GM21390 (cell line): Measurements from ENCODE around the gene XRCC1.
"Not testable (repeated sequence)": the region's sequence is repeated elsewhere in the genome, so short reads cannot be mapped to it uniquely, and the experiment has no call there.

Experiments used
- ATAC-seq: cut with Tn5 transposase; IDR thresholded peaks from one replicate; pipeline ENCODE4 v1.9.1; 2021; ENCODE audit not compliant: unreplicated experiment

The XRCC1 gene

DNA sequence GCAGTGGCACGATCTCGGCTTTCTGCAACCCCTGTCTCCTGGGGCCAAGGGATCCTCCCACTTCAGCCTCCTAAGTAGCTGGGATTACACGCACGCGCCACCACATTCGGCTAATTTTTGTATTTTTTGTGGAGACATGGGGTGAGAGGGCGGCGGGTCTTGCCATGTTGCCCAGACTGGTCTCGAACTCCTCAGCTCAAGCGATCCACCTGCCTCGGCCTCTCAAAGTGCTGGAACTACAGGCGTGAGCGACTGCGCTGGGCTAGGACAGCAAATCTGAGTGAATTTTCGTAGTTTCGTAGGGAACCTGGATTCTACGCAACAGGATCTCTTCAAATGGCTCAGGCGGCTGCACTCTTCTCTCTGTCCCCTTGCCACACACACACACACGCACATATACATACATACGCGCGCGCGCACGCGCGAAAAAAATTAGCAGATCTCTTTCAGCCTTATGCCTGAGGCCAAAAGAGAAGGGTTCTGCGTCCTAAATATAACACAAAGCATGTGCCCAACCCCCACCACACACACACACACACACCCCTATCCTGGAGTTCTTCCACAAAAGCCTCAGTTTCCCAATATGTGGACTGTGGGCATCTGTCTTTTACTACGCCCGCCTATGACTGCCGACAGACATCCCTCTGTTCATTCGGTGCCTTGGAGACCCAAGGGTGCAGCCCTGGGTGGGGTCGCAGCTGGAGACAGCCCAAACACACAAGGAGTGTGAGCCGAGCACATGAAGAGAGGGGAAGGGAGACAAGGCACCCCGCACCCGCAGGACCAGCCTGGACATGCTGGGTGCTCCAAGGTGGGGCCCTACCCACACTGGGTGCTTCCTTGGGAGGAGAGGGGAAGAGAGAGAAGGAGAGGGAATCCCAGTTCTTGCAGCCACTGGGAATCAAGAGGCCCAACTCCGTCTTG lies 890 bp upstream of the XRCC1 start:
- ATAC-seq, result no peak

DNA sequence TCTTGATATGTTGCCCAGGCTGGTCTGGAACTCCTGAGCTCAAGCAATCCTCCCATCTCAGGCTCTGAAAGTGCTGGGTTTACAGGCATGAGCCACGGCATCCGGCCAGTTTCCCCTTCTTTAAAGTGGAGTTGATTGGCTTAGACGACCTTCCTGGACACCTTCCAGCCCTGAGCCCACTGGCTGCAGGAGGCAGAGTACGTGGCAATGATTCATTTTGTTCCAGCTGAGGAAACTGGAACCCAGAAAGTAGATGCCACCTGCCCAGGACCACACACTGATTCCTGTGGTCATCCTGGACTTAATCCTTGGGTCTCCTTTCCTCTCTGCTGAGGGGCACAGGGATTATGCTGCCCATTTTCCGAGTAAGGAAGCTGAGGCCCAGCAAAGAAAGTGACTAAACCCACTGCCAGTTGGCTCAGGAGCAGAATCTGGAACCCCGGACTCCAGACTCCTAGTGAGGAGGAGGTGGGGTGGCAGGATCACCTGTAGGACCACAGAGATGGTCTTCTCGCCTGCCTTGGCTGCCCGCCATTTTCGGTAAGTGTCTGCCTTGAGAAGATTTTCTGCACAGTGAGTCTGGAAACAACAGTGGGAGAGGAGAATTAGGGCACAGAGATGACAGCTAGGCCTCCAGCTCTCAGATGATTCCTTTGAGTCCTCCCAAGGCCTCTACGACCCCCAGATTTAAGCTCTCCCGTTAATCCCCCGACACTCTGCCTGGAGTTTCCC lies 737 bp downstream of the XRCC1 start:
- no peak for ATAC-seq

DNA sequence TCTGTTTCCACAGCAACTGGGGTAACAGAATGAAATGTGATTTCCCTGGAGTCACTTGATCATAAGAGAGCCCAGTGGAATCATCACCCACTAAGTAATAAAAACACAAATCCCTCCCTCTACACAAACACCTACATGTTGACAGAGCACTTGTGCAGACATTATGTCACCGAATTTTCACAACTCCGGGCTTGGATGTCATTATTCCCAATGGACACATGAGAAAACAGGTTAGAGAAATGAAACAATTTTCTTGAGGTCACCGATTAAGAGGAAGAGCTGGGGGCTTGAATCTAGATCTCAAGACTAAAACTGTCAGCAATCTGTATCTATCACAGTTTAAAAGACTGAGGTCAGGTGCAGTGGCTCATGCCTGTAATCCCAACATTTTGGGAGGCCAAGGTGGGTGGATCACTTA lies 3.1 kb downstream of the XRCC1 start:
- no peak for ATAC-seq

DNA sequence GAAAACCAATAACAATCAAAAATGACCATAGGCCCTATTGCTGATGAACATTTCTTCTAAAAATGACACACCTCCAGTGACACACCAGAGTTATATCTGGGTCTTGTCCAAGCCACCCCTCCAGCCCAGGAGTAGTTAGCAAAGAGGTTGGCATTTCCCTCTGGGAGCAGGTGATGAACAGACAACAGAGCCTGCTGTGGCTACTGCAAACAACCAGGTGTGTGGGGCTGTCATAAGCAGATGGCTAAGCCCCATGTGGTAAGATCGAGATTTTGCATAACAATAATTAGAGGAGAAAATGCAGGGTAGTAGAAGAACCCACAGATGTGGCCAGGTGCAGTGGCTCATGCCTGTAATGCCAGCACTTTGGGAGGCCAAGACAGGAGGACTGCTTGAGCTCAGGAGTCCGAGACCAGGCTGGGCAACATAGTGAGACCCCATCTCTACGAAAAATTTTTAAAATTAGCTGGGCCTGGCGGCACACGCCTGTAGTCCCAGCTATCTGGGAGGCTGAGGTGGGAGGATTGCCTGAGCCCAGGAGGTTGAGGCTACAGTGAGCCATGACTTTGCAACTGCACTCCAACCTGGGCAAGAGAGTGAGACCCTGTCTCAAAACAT lies 5.0 kb downstream of the XRCC1 start:
- ATAC-seq, result no peak

DNA sequence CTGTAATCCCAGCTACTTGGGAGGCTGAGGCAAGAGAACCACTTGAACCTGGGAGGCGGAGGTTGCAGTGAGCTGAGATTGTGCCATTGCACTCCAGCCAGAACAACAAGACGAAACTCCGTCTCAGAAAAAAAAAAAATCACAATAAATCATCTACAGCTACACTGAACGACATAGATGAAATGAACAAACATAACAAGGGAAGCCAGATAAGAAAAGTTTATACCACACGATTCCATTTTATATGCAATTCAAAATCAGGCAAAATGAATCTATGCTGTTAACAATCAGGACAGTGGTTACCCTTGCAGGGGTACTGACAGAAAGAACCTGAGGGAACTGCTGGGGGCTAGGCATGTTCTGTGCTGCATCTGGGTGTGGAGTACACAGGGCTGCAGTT lies 5.7 kb downstream of the XRCC1 start:
- ATAC-seq, result no peak

DNA sequence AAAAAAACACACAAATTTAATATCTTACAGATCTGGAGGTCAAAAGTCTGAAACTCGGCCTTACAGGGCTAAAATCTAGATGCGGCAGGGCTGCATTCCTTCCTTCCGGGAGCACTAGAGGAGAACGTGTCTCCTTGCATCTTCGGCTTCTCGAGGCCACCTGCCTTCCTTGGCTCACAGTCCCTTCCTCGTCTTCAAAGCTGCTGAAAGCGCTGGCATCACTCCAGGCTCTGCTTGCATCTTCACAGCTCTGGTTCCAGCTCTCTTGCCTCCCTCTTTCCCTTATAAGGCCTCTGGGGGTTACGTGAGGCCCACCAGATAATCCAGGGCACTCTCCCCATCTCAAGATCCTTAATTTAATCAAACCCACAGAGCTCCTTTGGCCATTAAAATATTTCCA lies 10.5 kb downstream of the XRCC1 start:
- ATAC-seq, result no peak

DNA sequence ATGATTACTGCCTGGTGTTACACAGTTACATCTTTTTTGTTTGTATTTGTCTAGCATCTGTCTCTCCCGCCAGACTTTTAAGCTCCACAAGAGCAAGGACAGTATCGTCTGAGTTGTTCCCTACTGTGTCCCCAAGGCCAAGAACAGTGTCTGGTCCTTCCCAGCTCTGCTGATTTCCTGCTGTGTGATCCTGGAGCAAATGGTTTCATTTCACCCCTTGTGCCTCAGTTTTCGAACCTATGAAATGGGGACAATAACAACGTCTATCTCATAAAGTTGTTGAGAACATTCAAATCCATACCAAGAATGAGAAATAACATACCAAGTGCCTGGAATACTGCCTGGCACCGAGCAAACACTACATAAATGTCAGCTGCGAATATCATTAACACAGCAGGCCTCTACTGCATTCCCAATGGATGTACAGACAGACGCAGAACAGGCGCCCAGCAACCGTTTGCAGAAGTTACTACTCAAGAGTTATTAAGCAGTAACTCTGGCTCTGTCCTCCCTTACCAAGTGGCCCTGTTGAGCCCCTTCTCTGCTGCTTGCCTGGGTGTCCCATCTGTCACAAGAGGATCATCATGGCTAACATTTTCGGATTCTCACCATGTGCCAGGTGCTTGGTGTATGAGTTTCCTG lies 11.4 kb downstream of the XRCC1 start:
- ATAC-seq, result no peak

DNA sequence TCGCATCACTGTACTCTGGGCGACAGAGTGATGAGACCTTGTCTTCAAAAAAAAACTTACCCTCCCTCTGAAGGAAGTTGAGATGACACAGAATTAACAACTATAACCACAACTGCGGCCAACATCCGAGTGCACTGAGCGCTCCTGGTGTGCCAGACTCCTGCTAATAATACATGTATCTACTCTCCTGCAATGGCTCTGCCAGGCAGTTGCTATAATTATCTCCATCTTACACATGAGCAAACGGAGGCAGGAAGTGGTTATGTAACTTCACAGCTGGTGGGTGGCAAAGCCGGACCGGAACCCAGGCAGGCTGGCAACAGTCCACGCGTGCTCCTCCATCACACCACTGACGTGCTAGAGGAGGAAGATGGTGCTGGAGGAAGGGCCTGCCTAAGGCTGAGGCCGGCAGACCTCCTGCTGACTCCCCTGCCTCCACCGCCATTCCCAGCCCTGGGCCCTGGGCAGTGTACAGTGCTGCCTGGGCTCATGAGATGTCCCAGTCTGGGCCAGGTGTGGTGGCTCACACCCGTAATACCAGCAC lies 12.6 kb downstream of the XRCC1 start:
- ATAC-seq, result peak; percentile 69

DNA sequence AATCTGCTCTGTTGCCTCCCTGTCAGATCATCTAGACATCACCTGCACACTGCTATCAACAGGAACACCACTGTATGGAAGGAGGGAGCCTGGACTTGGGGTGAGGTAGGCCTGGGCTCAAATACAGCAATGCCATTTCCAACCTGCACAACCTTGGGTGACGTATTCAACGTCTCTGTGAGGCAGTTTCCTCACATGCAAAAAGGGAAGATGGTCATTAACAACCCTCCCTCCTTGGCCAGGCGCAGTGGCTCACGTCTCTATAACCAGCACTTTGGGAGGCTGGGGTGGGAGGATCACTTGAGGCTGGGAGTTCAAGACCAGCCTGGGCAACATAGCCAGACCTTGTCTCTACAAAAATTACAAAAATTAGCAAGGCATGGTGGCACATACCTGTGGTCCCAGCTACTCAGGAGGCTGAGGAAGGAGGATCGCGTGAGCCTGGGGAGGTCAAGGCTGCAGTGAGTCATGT lies 13.1 kb downstream of the XRCC1 start:
- ATAC-seq, result no peak

DNA sequence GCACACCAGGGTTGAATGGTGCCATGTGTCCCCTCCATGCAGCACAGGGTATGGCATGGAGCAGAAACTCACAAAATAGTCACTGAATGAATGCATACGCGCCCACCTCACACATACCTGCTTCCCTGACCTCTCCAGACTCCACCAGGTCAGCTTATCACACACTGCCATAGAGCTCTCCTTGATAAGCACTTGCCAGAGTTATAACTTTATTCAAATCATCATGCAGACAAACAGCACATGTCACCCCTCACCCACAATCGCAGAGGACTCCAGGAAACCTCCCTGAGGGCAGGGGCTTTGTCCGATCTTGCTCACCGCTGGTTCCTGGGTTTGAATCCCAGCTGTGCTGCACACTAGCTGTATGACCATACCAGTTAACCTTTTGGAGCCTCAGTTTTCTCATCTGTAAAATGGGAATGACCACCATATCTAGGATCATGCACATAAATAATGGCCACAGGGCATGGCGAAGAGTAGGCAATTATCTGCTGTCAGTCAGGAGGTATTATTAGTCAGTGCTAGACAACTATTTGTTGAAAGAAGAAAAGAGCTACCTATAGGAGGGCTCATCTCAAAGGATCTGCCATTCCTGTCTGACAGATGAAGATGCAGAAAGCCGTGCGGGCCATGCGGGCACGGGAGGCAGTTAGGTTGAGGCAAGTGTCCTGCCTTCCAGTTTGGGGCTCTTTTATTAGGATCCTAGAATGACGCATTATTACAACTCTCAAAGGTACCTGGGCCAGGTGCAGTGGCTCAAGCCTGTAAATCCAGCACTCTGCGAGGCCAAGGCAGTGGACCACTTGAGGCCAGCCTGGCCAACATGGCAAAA lies 14.0 kb downstream of the XRCC1 start:
- no peak for ATAC-seq

DNA sequence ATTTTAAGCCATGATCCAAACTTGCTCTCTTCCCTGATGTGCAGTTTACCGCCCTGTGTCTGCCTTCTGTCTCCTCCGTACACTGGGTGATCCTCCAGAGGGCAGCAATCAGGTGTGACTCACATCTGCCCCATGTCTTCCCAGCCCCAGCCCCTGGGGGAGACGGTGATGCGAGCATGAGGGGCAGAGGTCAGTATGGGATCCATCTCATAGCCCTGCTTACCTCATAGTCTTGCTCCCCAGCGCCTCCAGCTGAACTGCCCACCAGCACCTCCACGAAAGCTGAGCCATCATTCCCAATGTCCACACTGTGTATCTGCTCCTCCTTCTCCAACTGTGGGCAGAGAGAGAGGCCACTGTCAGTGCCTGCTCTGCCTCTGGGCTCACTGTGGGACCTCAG lies 14.6 kb downstream of the XRCC1 start:
- ATAC-seq, result no peak

DNA sequence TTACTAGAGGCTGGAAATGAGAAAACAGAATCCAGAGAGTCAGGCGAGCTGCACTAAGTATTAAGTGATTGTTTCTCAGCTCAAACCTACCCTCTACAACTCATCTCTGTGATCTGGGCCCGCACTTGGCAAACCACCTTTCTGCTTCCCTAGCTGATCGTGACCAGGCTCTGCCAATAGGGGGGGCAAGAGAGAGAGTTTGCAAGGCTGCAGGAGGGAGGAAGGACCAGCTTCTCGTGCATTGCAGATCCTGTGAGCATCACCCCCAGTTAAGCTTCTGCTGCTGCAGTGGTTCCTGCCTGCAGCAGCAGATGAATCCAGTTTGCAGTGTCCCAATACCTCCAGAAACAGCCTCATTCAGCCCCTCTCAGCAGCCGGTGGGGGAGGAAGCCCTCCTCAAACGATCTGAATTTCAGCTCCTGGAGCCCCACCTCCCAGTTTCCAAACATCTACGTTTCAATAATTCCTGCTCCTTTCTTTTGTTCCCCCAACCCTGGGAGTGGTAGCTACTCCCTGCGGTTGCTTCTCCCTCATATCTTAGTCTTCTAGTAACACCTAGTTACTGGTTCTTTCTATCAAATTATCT lies 20.0 kb downstream of the XRCC1 start:
- ATAC-seq, result no peak

DNA sequence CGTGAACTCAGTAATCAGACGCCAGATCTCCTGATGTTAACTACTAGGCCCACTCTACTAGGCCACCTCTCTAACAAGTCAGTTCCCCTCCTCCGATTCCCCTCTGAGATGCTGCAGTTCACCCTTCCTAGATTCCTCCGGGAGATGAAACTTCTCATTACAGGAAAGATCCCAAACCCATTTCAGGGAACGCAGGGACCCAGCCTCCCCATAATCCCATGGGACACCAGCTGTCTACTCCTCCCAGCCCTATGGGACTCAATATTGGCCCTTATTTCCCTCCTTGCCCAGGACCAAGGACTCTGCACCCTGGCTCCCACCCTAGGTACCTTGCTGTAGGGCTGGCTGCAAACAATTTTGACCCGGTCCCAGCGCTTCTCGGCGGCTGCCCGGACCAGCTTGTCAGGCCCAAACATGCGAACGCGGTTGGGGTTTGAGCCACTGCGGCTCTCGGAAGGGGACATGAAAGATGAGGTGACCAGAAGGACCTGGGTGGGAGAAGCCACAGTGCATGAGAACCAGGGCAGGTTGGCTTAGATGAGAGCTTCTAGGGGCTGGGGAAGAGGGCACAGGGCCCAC lies 20.9 kb downstream of the XRCC1 start:
- no peak for ATAC-seq

DNA sequence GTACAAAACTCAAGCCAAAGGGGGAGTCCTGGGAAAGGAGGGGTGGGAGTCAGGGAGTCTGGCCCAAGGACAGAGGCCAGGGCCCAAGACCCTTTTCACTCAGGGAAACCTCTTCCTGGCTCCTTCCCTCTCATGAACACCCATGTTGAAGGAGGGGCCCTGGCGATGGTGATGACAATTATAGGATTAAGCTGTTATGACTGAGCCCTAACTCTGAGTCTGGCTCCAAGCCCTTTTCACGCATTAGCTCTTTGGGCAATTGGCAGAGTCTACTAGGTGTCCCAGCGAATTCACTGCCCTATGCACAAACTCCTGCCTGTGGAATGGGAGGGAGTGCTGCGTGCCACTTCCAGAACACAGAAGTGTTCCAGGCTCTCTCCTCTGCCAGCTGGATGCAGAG lies 21.7 kb downstream of the XRCC1 start:
- no peak for ATAC-seq

DNA sequence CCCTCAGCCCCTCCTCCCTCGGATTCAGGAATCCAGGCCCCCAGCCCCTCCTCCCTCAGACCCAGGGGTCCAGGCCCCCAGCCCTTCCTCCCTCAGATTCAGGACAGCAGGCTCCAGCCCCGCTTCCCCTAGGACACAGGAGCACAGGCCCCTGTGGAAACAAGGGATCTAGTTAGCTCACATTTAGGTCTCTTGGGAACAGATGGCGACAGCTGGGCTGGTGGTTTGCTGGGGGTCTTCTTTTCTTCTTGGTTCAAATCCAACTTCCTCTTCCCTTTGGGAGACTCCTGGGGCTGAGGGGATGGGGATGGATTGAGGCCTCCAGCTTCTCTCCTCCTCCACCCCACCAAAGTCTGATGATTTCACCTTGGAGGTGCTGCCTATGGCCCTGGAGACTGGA lies 22.7 kb downstream of the XRCC1 start:
- ATAC-seq, result no peak

DNA sequence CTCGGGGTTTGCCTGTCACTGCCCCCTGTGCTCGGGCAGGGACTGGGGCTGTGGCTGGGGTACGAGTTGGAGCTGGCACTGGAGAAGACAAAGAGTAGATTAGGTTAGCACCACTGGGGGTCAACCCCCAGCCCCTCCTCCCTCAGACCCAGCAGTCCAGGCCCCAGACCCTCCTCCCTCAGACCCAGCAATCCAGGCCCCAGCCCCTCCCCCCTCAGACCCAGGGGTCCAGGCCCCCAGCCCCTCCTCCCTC lies 23.2 kb downstream of the XRCC1 start:
- no peak for ATAC-seq

DNA sequence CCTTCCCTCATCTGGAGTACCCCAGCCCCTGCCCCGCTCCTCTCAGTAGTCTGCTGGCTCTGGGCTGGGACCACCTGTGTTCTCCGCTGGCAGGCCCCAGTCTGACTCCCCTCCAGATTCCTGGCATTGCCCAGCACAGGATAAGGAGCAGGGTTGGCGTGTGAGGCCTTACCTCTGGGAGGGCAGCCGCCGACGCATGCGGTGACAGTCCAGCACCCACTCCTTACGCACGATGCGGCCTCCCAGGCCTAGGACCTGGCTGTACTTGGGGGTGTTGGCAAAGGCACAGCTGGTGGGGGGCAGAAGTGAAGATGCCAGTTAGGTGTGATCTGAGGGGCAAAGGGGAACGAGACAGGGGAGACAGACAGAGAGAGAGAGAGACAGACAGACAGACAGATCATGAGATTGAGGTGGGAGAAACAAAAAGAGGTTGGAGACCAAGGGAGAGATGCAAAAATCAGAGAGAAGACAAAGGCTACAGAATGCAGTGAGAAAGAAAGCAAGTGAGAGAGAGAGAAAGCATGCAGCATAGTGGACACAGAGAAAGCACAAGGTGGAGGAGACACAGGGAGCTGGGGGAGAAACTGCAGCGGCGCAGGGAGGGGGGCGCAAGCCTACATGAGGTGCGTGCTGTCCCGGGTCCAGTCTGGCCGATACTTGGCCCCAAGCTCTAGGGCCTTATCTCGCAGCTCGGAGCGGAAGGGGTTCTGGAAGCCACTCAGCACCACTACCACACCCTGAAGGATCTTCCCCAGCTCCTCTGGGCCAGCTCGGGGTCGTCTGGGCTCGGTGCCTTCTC lies 23.7 kb downstream of the XRCC1 start:
- ATAC-seq, result no peak

DNA sequence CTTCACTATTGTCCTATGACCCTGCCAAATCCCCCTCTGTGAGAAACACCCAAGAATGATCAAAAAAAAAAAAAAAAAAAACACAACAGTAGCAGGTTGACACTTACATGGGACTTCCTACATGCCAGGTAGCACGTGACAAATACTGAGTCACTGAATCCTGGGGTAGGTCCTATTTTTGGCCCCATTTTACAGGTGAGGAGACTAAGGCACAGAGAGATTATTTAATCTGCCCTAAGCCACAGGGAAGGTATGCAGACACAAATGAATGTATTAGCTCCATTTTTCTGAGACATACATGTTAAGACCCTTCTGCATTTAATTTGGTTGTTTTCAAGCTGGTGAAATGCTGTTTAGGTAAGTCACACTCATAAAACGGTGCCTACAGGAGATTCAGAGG lies 26.6 kb downstream of the XRCC1 start:
- no peak for ATAC-seq

DNA sequence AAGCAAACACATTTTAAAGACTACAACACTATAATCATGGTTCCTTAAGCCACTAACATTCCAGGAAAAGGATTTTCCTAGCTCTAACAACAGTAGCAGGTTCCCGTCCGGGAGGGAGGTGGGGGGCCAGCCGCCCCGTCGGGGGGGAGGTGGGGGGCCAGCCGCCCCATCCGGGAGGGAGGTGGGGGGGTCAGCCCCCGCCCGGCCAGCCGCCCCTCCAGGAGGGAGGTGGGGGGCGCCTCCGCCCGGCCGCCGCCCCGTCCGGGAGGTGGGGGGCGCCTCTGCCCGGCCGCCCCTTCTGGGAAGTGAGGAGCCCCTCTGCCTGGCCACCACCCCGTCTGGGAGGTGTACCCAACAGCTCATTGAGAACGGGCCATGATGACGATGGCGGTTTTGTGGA lies 27.4 kb downstream of the XRCC1 start:
- ATAC-seq, result not testable (repeated sequence)
